Measurements from ENCODE around the gene DEFB114.

Gene DEFB114

GRCh38 chr6:49937811-49938210 lies 26.2 kb downstream of the DEFB114 start:
- in situ Hi-C loops (cut with MboI; ENCODE audit: low sequenced_read_pairs) = no loop called here

GRCh38 chr6:49937017-49937416 lies 26.9 kb downstream of the DEFB114 start:
- in situ Hi-C loops (cut with MboI; ENCODE audit: low sequenced_read_pairs) = no loop called here

GRCh38 chr6:49935387-49935786 lies 28.6 kb downstream of the DEFB114 start:
- in situ Hi-C loops (cut with MboI; ENCODE audit: low sequenced_read_pairs) = no loop called here

- in situ Hi-C loops (cut with MboI; ENCODE audit: low sequenced_read_pairs) = no loop called here
Measured at GRCh38 chr6:49934770-49935169, 29.2 kb downstream of the DEFB114 start.

GRCh38 chr6:49933526-49933925 lies 30.4 kb downstream of the DEFB114 start:
- in situ Hi-C loops (cut with MboI; ENCODE audit: low sequenced_read_pairs) = no loop called here

- in situ Hi-C loops (cut with MboI; ENCODE audit: low sequenced_read_pairs) = no loop called here
Measured at GRCh38 chr6:49929340-49929739, 34.6 kb downstream of the DEFB114 start.

GRCh38 chr6:49923826-49924225 lies 40.1 kb downstream of the DEFB114 start:
- in situ Hi-C loops (cut with MboI; ENCODE audit: low sequenced_read_pairs) = no loop called here

- in situ Hi-C loops (cut with MboI; ENCODE audit: low sequenced_read_pairs) = no loop called here
Measured at GRCh38 chr6:49919935-49920644, 43.9 kb downstream of the DEFB114 start.

- in situ Hi-C loops (cut with MboI; ENCODE audit: low sequenced_read_pairs) = no loop called here
Measured at GRCh38 chr6:49919261-49919660, 44.7 kb downstream of the DEFB114 start.

GRCh38 chr6:49918787-49919186 lies 45.2 kb downstream of the DEFB114 start:
- in situ Hi-C loops (cut with MboI; ENCODE audit: low sequenced_read_pairs) = no loop called here

GRCh38 chr6:49915035-49915434 lies 48.9 kb downstream of the DEFB114 start:
- in situ Hi-C loops (cut with MboI; ENCODE audit: low sequenced_read_pairs) = no loop called here

GRCh38 chr6:49913636-49914375 lies 50.2 kb downstream of the DEFB114 start:
- in situ Hi-C loops (cut with MboI; ENCODE audit: low sequenced_read_pairs) = no loop called here

- in situ Hi-C loops (cut with MboI; ENCODE audit: low sequenced_read_pairs) = no loop called here
Measured at GRCh38 chr6:49912196-49912595, 51.8 kb downstream of the DEFB114 start.

GRCh38 chr6:49911252-49911651 lies 52.7 kb downstream of the DEFB114 start:
- in situ Hi-C loops (cut with MboI; ENCODE audit: low sequenced_read_pairs) = no loop called here

Data from HL-60/S4 treated with retinoic acid at 250 ng/mL for 4 days and 3 days (cell line).